Activated CD4-positive, alpha-beta T cell treated with anti-CD3 and anti-CD28 coated beads, Interleukin-2, amount 50 U/mL, for 16 hours (primary cell): Measurements from ENCODE around the gene C22orf39.

ENCODE experiments used
- DNase-seq: peaks from one replicate; pipeline ENCODE4 v3.0.0-alpha.2; 2020

C22orf39 gene, protein sequence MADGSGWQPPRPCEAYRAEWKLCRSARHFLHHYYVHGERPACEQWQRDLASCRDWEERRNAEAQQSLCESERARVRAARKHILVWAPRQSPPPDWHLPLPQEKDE

DNA sequence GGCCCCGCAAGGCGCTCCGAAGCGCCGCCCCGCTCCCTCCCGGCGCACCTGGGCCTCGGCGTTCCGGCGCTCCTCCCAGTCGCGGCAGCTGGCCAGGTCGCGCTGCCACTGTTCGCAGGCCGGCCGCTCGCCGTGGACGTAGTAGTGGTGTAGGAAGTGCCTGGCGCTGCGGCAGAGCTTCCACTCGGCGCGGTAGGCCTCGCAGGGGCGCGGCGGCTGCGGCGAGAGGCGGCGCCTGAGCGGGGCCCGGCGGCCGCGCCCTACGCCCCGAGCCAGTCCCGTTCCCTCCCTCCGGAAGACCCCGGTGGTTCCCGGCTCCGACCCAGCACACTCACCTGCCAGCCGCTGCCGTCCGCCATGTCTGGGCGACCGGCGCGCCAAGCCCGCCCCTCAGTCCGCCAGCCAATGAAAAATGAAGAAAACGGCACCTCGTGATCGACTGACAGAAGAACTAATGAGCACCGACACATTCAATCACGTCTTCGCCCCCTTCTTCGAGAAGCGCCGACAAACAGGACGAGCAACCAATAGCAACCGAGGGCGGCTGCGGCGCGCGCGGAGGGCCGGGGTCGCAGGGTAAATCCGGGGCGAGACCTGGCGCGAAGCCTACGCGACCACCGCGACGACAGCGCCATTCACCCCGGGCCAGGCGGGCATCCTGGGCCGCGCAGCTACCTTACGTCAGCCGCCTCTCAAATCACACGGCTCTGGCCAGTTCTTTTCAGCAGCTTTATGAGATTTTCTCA is at the start of gene C22orf39:
Gene C22orf39, minus strand, starts transcription at position 382 of the 746 bp plus-strand sequence. Its CDS starts 23 bp downstream, at position 359.
- DNase-seq = peak; percentile 95

DNA sequence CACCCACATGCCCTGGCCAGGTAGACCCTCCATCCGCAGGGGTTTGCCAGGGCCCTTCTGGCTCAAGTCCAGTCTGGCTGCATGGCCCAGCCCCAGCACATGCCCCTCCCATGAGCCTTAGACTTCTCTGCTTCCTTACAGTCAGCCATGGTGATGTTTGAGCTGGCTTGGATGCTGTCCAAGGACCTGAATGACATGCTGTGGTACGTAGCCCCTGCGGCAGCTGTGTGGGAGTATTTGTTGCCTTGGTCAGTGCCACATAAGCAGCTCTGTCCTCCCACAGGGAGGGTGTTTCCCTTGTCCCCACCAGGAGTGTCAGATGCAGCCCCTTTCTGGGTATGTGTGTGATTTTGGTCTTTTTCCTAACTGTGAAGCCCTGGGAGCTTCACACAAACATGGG is 49.7 kb upstream of the C22orf39 start:
- no peak for DNase-seq

DNA sequence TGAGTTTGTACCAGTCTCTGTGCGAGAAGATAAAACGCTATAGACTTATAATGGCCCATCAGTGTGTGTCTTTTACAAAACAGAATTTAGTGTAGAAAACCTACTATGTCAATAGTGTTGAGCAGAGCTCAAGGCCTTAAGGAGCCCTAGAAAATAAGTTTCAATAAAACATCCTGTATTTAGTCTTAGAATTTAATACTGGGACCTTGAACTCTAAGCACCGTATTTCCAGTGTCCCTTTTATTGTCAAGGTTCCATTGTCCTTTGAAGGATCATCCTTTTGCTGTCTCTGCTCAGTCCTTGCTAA is 48.8 kb upstream of the C22orf39 start:
- no peak for DNase-seq

GRCh38 chr22:19495562-19496323 is 48.2 kb upstream of the C22orf39 start:
- no peak for DNase-seq

DNA sequence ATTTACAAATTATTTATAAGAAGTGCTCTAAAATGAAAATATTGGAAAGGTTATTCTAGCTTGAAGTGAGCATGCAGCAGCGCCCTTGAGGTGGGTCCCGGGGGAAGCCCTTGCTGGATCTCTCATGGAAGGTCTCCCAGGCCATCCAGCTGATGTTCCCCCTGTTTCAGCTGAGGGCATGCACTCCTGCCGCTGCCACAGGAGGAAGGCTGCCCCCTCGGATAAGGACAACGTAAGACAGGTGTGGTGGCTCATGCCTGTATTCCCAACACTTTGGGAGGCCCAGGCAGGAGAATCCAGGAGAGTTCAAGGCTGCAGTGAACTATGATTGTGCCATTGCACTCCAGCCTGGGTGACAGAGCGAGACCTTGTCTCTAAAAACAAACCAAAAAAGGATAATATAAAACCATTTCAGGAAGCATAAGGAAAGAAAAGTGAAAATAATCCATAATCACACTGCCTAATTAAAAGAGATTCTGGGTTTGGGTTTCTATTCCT is 47.2 kb upstream of the C22orf39 start:
- DNase-seq = no peak

GRCh38 chr22:19494001-19494560 is 46.6 kb upstream of the C22orf39 start:
- DNase-seq = no peak

- DNase-seq = peak; percentile 32
These were observed 45.1 kb upstream of the C22orf39 start for GRCh38 chr22:19492504-19493174.

DNA sequence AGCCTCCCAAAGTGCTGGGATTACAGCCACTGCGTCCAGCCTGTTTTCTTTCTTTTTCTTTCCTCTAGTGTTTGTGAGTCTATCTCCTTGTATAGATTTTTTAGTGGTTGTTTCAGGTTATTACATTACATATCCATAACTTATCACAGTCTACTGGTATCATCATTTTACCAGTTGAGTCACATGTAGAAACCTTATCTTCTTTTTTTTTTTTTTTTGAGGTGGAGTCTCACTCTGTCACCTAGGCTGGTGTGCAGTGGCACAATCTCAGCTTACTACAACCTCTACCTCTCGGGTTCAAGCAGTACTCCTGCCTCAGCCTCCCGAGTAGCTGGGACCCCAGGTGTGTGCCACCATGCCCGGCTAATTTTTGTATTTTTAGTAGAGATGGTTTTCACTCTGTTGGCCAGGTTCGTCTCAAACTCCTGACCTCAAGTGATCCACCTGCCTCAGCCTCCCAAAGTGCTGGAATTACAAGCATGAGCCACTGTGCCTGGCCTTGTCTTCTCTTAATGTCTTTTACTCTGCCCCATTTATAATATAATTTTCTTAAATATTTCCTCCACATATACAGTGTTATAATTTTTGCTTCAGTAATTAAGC is 43.2 kb upstream of the C22orf39 start:
- DNase-seq = no peak

- DNase-seq = no peak
These were observed 41.7 kb upstream of the C22orf39 start for GRCh38 chr22:19488884-19489843.

- DNase-seq = no peak
These were observed 40.8 kb upstream of the C22orf39 start for GRCh38 chr22:19488285-19488684.

DNA sequence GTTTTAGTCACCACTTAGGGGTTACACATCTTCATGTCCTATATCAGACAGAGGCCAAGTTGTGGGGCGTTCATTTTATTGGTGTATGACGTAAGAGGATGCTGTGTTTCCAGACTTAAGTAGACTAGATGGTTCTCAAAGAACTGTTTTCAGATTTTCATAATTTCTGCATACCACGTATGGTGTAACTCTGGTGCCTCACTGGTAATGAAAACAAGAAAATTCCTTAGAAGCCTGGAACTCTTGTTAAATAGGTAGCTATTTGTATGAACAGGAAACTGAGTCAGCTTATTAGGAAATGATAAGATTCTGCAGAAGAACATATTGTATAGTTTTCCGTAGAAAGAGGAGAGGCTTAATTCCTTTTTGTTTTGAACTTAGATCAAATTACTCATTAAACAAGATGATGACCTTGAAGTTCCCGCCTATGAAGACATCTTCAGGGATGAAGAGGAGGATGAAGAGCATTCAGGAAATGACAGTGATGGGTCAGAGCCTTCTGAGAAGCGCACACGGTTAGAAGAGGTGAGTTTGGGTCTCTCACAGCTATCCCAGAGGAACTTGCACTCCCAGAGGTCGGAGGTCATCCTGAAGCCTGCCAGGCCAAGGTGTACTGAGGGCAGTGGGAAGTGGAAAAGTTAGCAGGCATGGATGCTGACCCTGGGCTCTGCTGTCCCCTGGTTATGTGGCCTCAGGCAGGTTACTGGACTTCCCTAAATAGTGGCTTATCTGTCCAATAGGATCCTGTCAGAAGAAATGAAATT is 36.2 kb upstream of the C22orf39 start:
- DNase-seq = no peak

- DNase-seq = no peak
These were observed 34.8 kb upstream of the C22orf39 start for GRCh38 chr22:19482297-19482696.

GRCh38 chr22:19480789-19481188 is 33.3 kb upstream of the C22orf39 start:
- no peak for DNase-seq

GRCh38 chr22:19480173-19480568 is 32.7 kb upstream of the C22orf39 start:
- DNase-seq = no peak

GRCh38 chr22:19479355-19480172 is 32.1 kb upstream of the C22orf39 start, which contains the start of gene CDC45:
TSS of gene CDC45 (plus strand) at chr22:19479920. CDS start at chr22:19479969, 49 bp downstream.
- DNase-seq = peak; percentile 98

- DNase-seq = peak; percentile 85
These were observed 31.4 kb upstream of the C22orf39 start, which contains the start of gene UFD1 for GRCh38 chr22:19478901-19479354. TSS of gene UFD1 (minus strand) at chr22:19479193. CDS start at chr22:19479085, 108 bp downstream.

GRCh38 chr22:19478045-19478900 is 30.8 kb upstream of the C22orf39 start:
- no peak for DNase-seq

DNA sequence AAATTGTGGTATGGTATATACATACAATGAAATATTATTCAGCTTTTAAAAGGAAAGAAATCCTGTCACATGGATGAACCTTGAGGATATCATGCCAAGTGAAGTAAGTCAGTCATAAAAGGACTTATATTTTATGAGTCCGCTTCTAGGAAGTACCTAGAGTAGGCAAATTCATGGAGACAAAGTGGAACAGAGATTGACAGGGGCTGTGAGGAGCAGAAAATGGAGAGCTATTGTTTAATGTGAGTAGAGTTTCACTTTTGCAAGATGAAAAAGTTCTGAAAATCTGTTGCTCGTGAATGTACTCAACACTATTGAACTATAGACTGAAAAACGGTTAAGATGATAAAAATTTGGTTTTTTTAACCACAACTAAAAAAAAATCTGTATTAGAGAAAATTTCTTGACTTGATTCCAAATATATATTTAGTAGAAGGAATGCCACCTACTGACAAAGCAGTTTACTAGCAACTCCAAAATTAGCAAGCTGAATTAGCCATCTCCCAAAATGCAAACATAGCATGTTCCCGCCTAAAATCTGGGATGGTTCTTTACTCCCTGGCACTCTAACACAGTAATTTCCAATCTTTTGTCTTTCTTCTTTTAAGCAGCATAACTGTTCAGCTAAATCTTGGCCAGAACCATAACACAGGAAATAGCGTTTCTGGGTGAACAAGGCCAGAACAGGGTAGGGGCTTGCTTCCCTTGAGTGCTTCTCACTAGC is 30.0 kb upstream of the C22orf39 start:
- DNase-seq = no peak
